Activated T-helper 9 cell treated with anti-CD3 and anti-CD28 coated beads, Interleukin-2, amount 50 U/mL, for 16 hours (primary cell): ENCODE data around the gene MSS51.

Source experiments
- DNase-seq: peaks from one replicate; pipeline ENCODE4 v3.0.0-alpha.2; 2020; ENCODE audit warnings: low read depth

Gene MSS51

GRCh38 chr10:73433538-73433867, at the start of gene MSS51:
Gene MSS51, minus strand, starts transcription at chr10:73433561. Its CDS starts 5,277 bp downstream, at chr10:73428284.
- DNase-seq = no peak

GRCh38 chr10:73480158-73480557, 46.8 kb upstream of the MSS51 start:
- no peak for DNase-seq

- DNase-seq = no peak
These were observed 45.3 kb upstream of the MSS51 start for GRCh38 chr10:73478636-73479035.

GRCh38 chr10:73471226-73471625, 37.9 kb upstream of the MSS51 start:
- no peak for DNase-seq

- DNase-seq = no peak
These were observed 36.2 kb upstream of the MSS51 start for GRCh38 chr10:73469579-73469978.

- DNase-seq = no peak
These were observed 33.8 kb upstream of the MSS51 start for GRCh38 chr10:73467206-73467605.

GRCh38 chr10:73465978-73466726, 32.8 kb upstream of the MSS51 start:
- DNase-seq = no peak

- DNase-seq = no peak
These were observed 27.5 kb upstream of the MSS51 start for GRCh38 chr10:73460897-73461296.

GRCh38 chr10:73459683-73460314, 26.4 kb upstream of the MSS51 start:
- no peak for DNase-seq

- DNase-seq = no peak
These were observed 23.0 kb upstream of the MSS51 start for GRCh38 chr10:73456187-73456890.

GRCh38 chr10:73449113-73449512, 15.8 kb upstream of the MSS51 start:
- DNase-seq = no peak

GRCh38 chr10:73448384-73448783, 15.0 kb upstream of the MSS51 start:
- no peak for DNase-seq

GRCh38 chr10:73446926-73447325, 13.6 kb upstream of the MSS51 start:
- no peak for DNase-seq

- DNase-seq = no peak
These were observed 11.1 kb upstream of the MSS51 start for GRCh38 chr10:73444457-73444856.

GRCh38 chr10:73439605-73440312, 6.4 kb upstream of the MSS51 start:
- DNase-seq = no peak

- no peak for DNase-seq
These were observed 5.7 kb upstream of the MSS51 start for GRCh38 chr10:73439055-73439454.

- no peak for DNase-seq
These were observed 469 bp downstream of the MSS51 start for GRCh38 chr10:73432646-73433537.

- no peak for DNase-seq
These were observed 7.0 kb downstream of the MSS51 start for GRCh38 chr10:73426318-73426717.

GRCh38 chr10:73424478-73424877, 8.9 kb downstream of the MSS51 start:
- no peak for DNase-seq

GRCh38 chr10:73423309-73423708, 10.1 kb downstream of the MSS51 start:
- DNase-seq = no peak

- DNase-seq = no peak
These were observed 16.8 kb downstream of the MSS51 start for GRCh38 chr10:73416571-73416970.
